PC-3 (cell line): Measurements from ENCODE around the gene TAF1D. TPM values are rescaled to one million over a fixed set of nuclear protein-coding genes. Genes with fewer than 3 reads are reported as not detected.

Source experiments
- ATAC-seq: fragments of 200-7000 bp; cut with Tn5 transposase; 2 replicates; pipeline ENCODE4 v1.9.1; 2020; ENCODE audit warnings: mild to moderate bottlenecking, moderate library complexity
- BruUV-seq: library from RNA; stranded (reverse); fragments of 400-500 nt; replicated peaks from 2 replicates; lab custom pipeline; 2021; lab: Mats Ljungman, UMichigan
- CTCF ChIA-PET: fragments of 300-600 bp; sonication (Branson Sonifier 250); formaldehyde crosslinking; loops from one replicate; lab custom pipeline; 2022; ENCODE audit warnings: antibody characterized with exemption; lab: Charles Lee
- POLR2A ChIA-PET: fragments of 300-600 bp; sonication (Branson Sonifier 250); formaldehyde crosslinking; loops from one replicate; lab custom pipeline; 2022; ENCODE audit warnings: antibody characterized with exemption; ENCODE audit not compliant: unreplicated experiment; lab: Charles Lee
- DNase-seq: peaks from one replicate; pipeline ENCODE4 v3.0.0-alpha.2; 2015
- H2AFZ ChIP-seq: fragments of 300-600 bp; sonication (generic); 2 replicates; pipeline ENCODE4 v1.6.0; 2016; ENCODE audit warnings: antibody characterized with exemption, low read length
- H3F3A ChIP-seq: fragments of 300-600 bp; sonication (generic); one replicate; pipeline ENCODE4 v1.6.0; 2017; ENCODE audit warnings: antibody characterized with exemption, low read length, control low read depth, mild to moderate bottlenecking; ENCODE audit not compliant: unreplicated experiment
- H3K27ac ChIP-seq: fragments of 300-600 bp; sonication (generic); 2 replicates; pipeline ENCODE4 v1.5.1; 2016; ENCODE audit warnings: mild to moderate bottlenecking, low read length
- H3K27me3 ChIP-seq: fragments of 300-600 bp; sonication (generic); 2 replicates; pipeline ENCODE4 v1.6.1; 2016; ENCODE audit warnings: low read length, mixed read lengths
- H3K36me3 ChIP-seq: fragments of 300-600 bp; sonication (generic); 2 replicates; pipeline ENCODE4 v1.6.1; 2016; ENCODE audit warnings: low read depth, mixed run types, low read length, mixed read lengths
- H3K4me1 ChIP-seq: fragments of 300-600 bp; sonication (generic); 2 replicates; pipeline ENCODE4 v1.5.1; 2016; ENCODE audit warnings: low read length; ENCODE audit not compliant: insufficient read depth
- H3K4me2 ChIP-seq: fragments of 300-600 bp; sonication (generic); 2 replicates; pipeline ENCODE4 v1.6.0; 2016; ENCODE audit warnings: low read length
- H3K4me3 ChIP-seq: fragments of 300-600 bp; sonication (generic); 2 replicates; pipeline ENCODE4 v1.5.1; 2016; ENCODE audit warnings: mild to moderate bottlenecking, low read length, mixed read lengths
- H3K79me2 ChIP-seq: fragments of 300-600 bp; sonication (generic); 2 replicates; pipeline ENCODE4 v1.6.1; 2017; ENCODE audit warnings: low read length, mixed read lengths
- H3K9ac ChIP-seq: fragments of 300-600 bp; sonication (generic); 2 replicates; pipeline ENCODE4 v1.6.0; 2016; ENCODE audit warnings: mild to moderate bottlenecking, low read length
- H3K9me2 ChIP-seq: fragments of 300-600 bp; sonication (generic); replicated peaks from 2 replicates; pipeline ENCODE4 v1.6.1; 2016; ENCODE audit warnings: mixed run types, low read length, mixed read lengths
- H3K9me3 ChIP-seq: fragments of 300-600 bp; sonication (generic); 2 replicates; pipeline ENCODE4 v1.6.1; 2016; ENCODE audit warnings: low read length, mixed read lengths
- H4K20me1 ChIP-seq: fragments of 300-600 bp; sonication (generic); 2 replicates; pipeline ENCODE4 v1.6.1; 2016; ENCODE audit warnings: low read length, mixed read lengths
- CTCF ChIP-seq: fragments of 300-600 bp; sonication (generic); conservative IDR thresholded peaks from 2 replicates; pipeline ENCODE4 v1.5.1; 2017; ENCODE audit warnings: antibody characterized with exemption, low read depth, mild to moderate bottlenecking, low read length
- EZH2 ChIP-seq: fragments of 300-600 bp; sonication (generic); IDR thresholded peaks from one replicate; pipeline ENCODE4 v1.6.1; 2017; ENCODE audit warnings: antibody characterized with exemption, mild to moderate bottlenecking, low read length; ENCODE audit not compliant: unreplicated experiment
- EZH2phosphoT487 ChIP-seq: fragments of 300-600 bp; sonication (generic); IDR thresholded peaks from 2 replicates; pipeline ENCODE4 v1.6.1; 2018; ENCODE audit warnings: mild to moderate bottlenecking, antibody characterized with exemption, low read length, borderline replicate concordance
- intact Hi-C: fragments of 100-400 bp; cut with micrococcal nuclease; formaldehyde crosslinking; loops from 2 replicates; pipeline ENCODE4 v1.9.0; 2023
- microRNA-seq: library from miRNA; unstranded; fragments of <30 nt; microRNA quantifications from one replicate; pipeline ENCODE4 v1.1.0, GENCODE V29; 2020; ENCODE audit not compliant: unreplicated experiment
- total RNA-seq: library from RNA; depleted of rRNA; stranded (reverse); fragments of >200 nt; gene quantifications from 2 replicates; pipeline ENCODE4 v1.2.3, GENCODE V29; 2014; rRNA removed

The TAF1D gene
- total RNA-seq, 1 experiment from 2014 or later: 135 TPM

- H3K27me3 ChIP-seq: no peaks in the 10 kb centered on the region
- POLR2A ChIA-PET: no interaction called here
- DNase-seq (no peak), ATAC-seq (no peak)
- H3K9ac ChIP-seq: no peak overlapping the region
- H2AFZ ChIP-seq: no peak overlapping the region
- no peaks in the 10 kb centered on the region for H4K20me1 ChIP-seq
- H3K27ac ChIP-seq: no peak overlapping the region
- TF ChIP-seq CTCF (no peak), EZH2 (no peak), EZH2phosphoT487 (no peak)
- peaks cover 68% of the 10 kb centered on the region for H3K36me3 ChIP-seq
- CTCF ChIA-PET: no interaction called here
- H3K4me2 ChIP-seq: no peak overlapping the region
- no peaks in the 10 kb centered on the region for H3K79me2 ChIP-seq
- intact Hi-C loops: no loop called here
- H3K4me3 ChIP-seq: no peak overlapping the region
- H3F3A ChIP-seq: peaks cover 4% of the 10 kb centered on the region
- H3K9me2 ChIP-seq: no peaks in the 10 kb centered on the region
- no peaks in the 10 kb centered on the region for H3K9me3 ChIP-seq
- no TSS peak for BruUV-seq
- no peaks in the 10 kb centered on the region for H3K4me1 ChIP-seq
Observed at GRCh38 chr11:93686812-93687211, 54.5 kb downstream of the TAF1D start.

GRCh38 chr11:93686226-93686625 lies 55.1 kb downstream of the TAF1D start:
- Histone ChIP-seq H3K79me2 (no peaks in the 10 kb centered on the region), H3K36me3 (peaks cover 63% of the 10 kb centered on the region), H3K9me2 (no peaks in the 10 kb centered on the region), H3K4me2 (no peak overlapping the region), H3K27me3 (no peaks in the 10 kb centered on the region), H4K20me1 (no peaks in the 10 kb centered on the region), H3K9ac (no peak overlapping the region), H3F3A (peaks cover 4% of the 10 kb centered on the region), H3K9me3 (no peaks in the 10 kb centered on the region), H3K4me1 (no peaks in the 10 kb centered on the region), H3K27ac (no peak overlapping the region), H3K4me3 (no peak overlapping the region), H2AFZ (no peak overlapping the region)
- no TSS peak for BruUV-seq
- CTCF ChIA-PET: no interaction called here
- DNase-seq (no peak), ATAC-seq (no peak)
- intact Hi-C loops: no loop called here
- POLR2A ChIA-PET: no interaction called here
- TF ChIP-seq EZH2phosphoT487 (no peak), EZH2 (no peak), CTCF (no peak)

Small RNAs within 50 kb of the gene (microRNA-seq; reads per million reads assigned to microRNA genes)
- gene MIR1304: 5.8 reads per million, percentile 26 among the genes with 10 or more reads in this experiment

Other genes starting within 250 kb of the TAF1D start
- 23.0 and 34.2 TPM in 2 replicates for gene SMCO4, start 198.1 kb downstream of the TAF1D start, total RNA-seq
- 25.0 and 26.1 TPM in 2 replicates for gene CEP295, start 79.8 kb downstream of the TAF1D start, total RNA-seq
- gene C11orf54, start 177 bp upstream of the TAF1D start, total RNA-seq: 24.3 and 32.4 TPM in 2 replicates
- 50.6 and 58.5 TPM in 2 replicates for gene MED17, start 42.8 kb upstream of the TAF1D start, total RNA-seq
- 12.6 and 15.6 TPM in 2 replicates for gene VSTM5, start 109.1 kb upstream of the TAF1D start, total RNA-seq